HG03060 (cell line): Measurements from ENCODE around the gene EPB41L1.

Experiments used
- ATAC-seq: cut with Tn5 transposase; IDR thresholded peaks from one replicate; pipeline ENCODE4 v1.9.1; 2021; ENCODE audit warnings: low read depth, moderate number of reproducible peaks; ENCODE audit not compliant: unreplicated experiment

EPB41L1 gene

GRCh38 chr20:36183155-36183944 is 28.8 kb downstream of the EPB41L1 start:
- no peak for ATAC-seq

GRCh38 chr20:36184816-36185776 is 30.6 kb downstream of the EPB41L1 start:
- ATAC-seq = no peak

- no peak for ATAC-seq
These were observed 39.6 kb downstream of the EPB41L1 start for GRCh38 chr20:36193977-36194712.

GRCh38 chr20:36196676-36197075 is 42.1 kb downstream of the EPB41L1 start:
- ATAC-seq = no peak

- ATAC-seq = no peak
These were observed 42.7 kb downstream of the EPB41L1 start for GRCh38 chr20:36197271-36197670.

GRCh38 chr20:36199345-36200257 is 45.1 kb downstream of the EPB41L1 start:
- no peak for ATAC-seq

- ATAC-seq = no peak
These were observed 45.9 kb downstream of the EPB41L1 start for GRCh38 chr20:36200451-36200850.

GRCh38 chr20:36201198-36201597 is 46.7 kb downstream of the EPB41L1 start:
- ATAC-seq = no peak

- ATAC-seq = no peak
These were observed 48.4 kb downstream of the EPB41L1 start for GRCh38 chr20:36202891-36203338.

- ATAC-seq = no peak
These were observed 49.3 kb downstream of the EPB41L1 start for GRCh38 chr20:36203861-36204260.

- no peak for ATAC-seq
These were observed 50.5 kb downstream of the EPB41L1 start for GRCh38 chr20:36205026-36205425.

- no peak for ATAC-seq
These were observed 51.5 kb downstream of the EPB41L1 start for GRCh38 chr20:36206068-36206467.

GRCh38 chr20:36206641-36207040 is 52.1 kb downstream of the EPB41L1 start:
- no peak for ATAC-seq

GRCh38 chr20:36207602-36208001 is 53.1 kb downstream of the EPB41L1 start:
- no peak for ATAC-seq

GRCh38 chr20:36208257-36208656 is 53.7 kb downstream of the EPB41L1 start:
- no peak for ATAC-seq

GRCh38 chr20:36210436-36211021 is 56.0 kb downstream of the EPB41L1 start:
- ATAC-seq = no peak

GRCh38 chr20:36213362-36213761 is 58.8 kb downstream of the EPB41L1 start:
- ATAC-seq = no peak

- no peak for ATAC-seq
These were observed 60.2 kb downstream of the EPB41L1 start for GRCh38 chr20:36214684-36215256.

GRCh38 chr20:36215778-36216177 is 61.2 kb downstream of the EPB41L1 start:
- ATAC-seq = no peak
